PC-3 (cell line): ENCODE measurements around the gene RAB26. TPM values are rescaled to one million over a fixed set of nuclear protein-coding genes. Genes with fewer than 3 reads are reported as not detected.
A peak's percentile ranks its signal among the peaks of the same experiment; 100 is the strongest.

Experiments used
- ATAC-seq: fragments of 200-7000 bp; cut with Tn5 transposase; 2 replicates; pipeline ENCODE4 v1.9.1; 2020; ENCODE audit warnings: mild to moderate bottlenecking, moderate library complexity
- BruUV-seq: library from RNA; stranded (reverse); fragments of 400-500 nt; replicated peaks from 2 replicates; lab custom pipeline; 2021; lab: Mats Ljungman, UMichigan
- CTCF ChIA-PET: fragments of 300-600 bp; sonication (Branson Sonifier 250); formaldehyde crosslinking; loops from one replicate; lab custom pipeline; 2022; ENCODE audit warnings: antibody characterized with exemption; lab: Charles Lee
- POLR2A ChIA-PET: fragments of 300-600 bp; sonication (Branson Sonifier 250); formaldehyde crosslinking; loops from one replicate; lab custom pipeline; 2022; ENCODE audit warnings: antibody characterized with exemption; ENCODE audit not compliant: unreplicated experiment; lab: Charles Lee
- DNase-seq: peaks from one replicate; pipeline ENCODE4 v3.0.0-alpha.2; 2015
- H2AFZ ChIP-seq: fragments of 300-600 bp; sonication (generic); 2 replicates; pipeline ENCODE4 v1.6.0; 2016; ENCODE audit warnings: antibody characterized with exemption, low read length
- H3F3A ChIP-seq: fragments of 300-600 bp; sonication (generic); one replicate; pipeline ENCODE4 v1.6.0; 2017; ENCODE audit warnings: antibody characterized with exemption, low read length, control low read depth, mild to moderate bottlenecking; ENCODE audit not compliant: unreplicated experiment
- H3K27ac ChIP-seq: fragments of 300-600 bp; sonication (generic); 2 replicates; pipeline ENCODE4 v1.5.1; 2016; ENCODE audit warnings: mild to moderate bottlenecking, low read length
- H3K27me3 ChIP-seq: fragments of 300-600 bp; sonication (generic); 2 replicates; pipeline ENCODE4 v1.6.1; 2016; ENCODE audit warnings: low read length, mixed read lengths
- H3K36me3 ChIP-seq: fragments of 300-600 bp; sonication (generic); 2 replicates; pipeline ENCODE4 v1.6.1; 2016; ENCODE audit warnings: low read depth, mixed run types, low read length, mixed read lengths
- H3K4me1 ChIP-seq: fragments of 300-600 bp; sonication (generic); 2 replicates; pipeline ENCODE4 v1.5.1; 2016; ENCODE audit warnings: low read length; ENCODE audit not compliant: insufficient read depth
- H3K4me2 ChIP-seq: fragments of 300-600 bp; sonication (generic); 2 replicates; pipeline ENCODE4 v1.6.0; 2016; ENCODE audit warnings: low read length
- H3K4me3 ChIP-seq: fragments of 300-600 bp; sonication (generic); 2 replicates; pipeline ENCODE4 v1.5.1; 2016; ENCODE audit warnings: mild to moderate bottlenecking, low read length, mixed read lengths
- H3K79me2 ChIP-seq: fragments of 300-600 bp; sonication (generic); 2 replicates; pipeline ENCODE4 v1.6.1; 2017; ENCODE audit warnings: low read length, mixed read lengths
- H3K9ac ChIP-seq: fragments of 300-600 bp; sonication (generic); 2 replicates; pipeline ENCODE4 v1.6.0; 2016; ENCODE audit warnings: mild to moderate bottlenecking, low read length
- H3K9me2 ChIP-seq: fragments of 300-600 bp; sonication (generic); replicated peaks from 2 replicates; pipeline ENCODE4 v1.6.1; 2016; ENCODE audit warnings: mixed run types, low read length, mixed read lengths
- H3K9me3 ChIP-seq: fragments of 300-600 bp; sonication (generic); 2 replicates; pipeline ENCODE4 v1.6.1; 2016; ENCODE audit warnings: low read length, mixed read lengths
- H4K20me1 ChIP-seq: fragments of 300-600 bp; sonication (generic); 2 replicates; pipeline ENCODE4 v1.6.1; 2016; ENCODE audit warnings: low read length, mixed read lengths
- CTCF ChIP-seq: fragments of 300-600 bp; sonication (generic); conservative IDR thresholded peaks from 2 replicates; pipeline ENCODE4 v1.5.1; 2017; ENCODE audit warnings: antibody characterized with exemption, low read depth, mild to moderate bottlenecking, low read length
- EZH2 ChIP-seq: fragments of 300-600 bp; sonication (generic); IDR thresholded peaks from one replicate; pipeline ENCODE4 v1.6.1; 2017; ENCODE audit warnings: antibody characterized with exemption, mild to moderate bottlenecking, low read length; ENCODE audit not compliant: unreplicated experiment
- EZH2phosphoT487 ChIP-seq: fragments of 300-600 bp; sonication (generic); IDR thresholded peaks from 2 replicates; pipeline ENCODE4 v1.6.1; 2018; ENCODE audit warnings: mild to moderate bottlenecking, antibody characterized with exemption, low read length, borderline replicate concordance
- intact Hi-C: fragments of 100-400 bp; cut with micrococcal nuclease; formaldehyde crosslinking; loops from 2 replicates; pipeline ENCODE4 v1.9.0; 2023
- total RNA-seq: library from RNA; depleted of rRNA; stranded (reverse); fragments of >200 nt; gene quantifications from 2 replicates; pipeline ENCODE4 v1.2.3, GENCODE V29; 2014

The RAB26 gene
- total RNA-seq, 1 experiment from 2014 or later = 5.6 TPM

- intact Hi-C loops = no loop called here
- Histone ChIP-seq H3K27ac (no peak within 1 kb of the TSS), H3K9me2 (no peaks in the 10 kb centered on the region), H3K4me1 (peaks cover 12% of the 10 kb centered on the region; the same call in 1 of the 2 replicates), H2AFZ (peak within 1 kb of the TSS; percentile 34; the same call in 1 of the 2 replicates), H3K27me3 (no peaks in the 10 kb centered on the region), H4K20me1 (no peaks in the 10 kb centered on the region), H3K9ac (no peak within 1 kb of the TSS), H3K9me3 (no peaks in the 10 kb centered on the region), H3F3A (no peaks in the 10 kb centered on the region), H3K36me3 (no peaks in the 10 kb centered on the region), H3K4me2 (peak within 1 kb of the TSS; percentile 79), H3K4me3 (peak within 1 kb of the TSS; percentile 59), H3K79me2 (no peaks in the 10 kb centered on the region)
- BruUV-seq = no TSS peak
- DNase-seq (peak; percentile 14), ATAC-seq (peak; percentile 37)
- ChIA-PET POLR2A (no interaction called here), CTCF (interaction anchor here (0.7 kb wide), 1 partner anchor 10 kb away, joined by 4 read pairs; no protein-coding TSS in a partner anchor)
- no peak for TF ChIP-seq EZH2phosphoT487
- no peak for TF ChIP-seq EZH2
- no peak for TF ChIP-seq CTCF
These were observed 47.9 kb downstream of the RAB26 start, which contains the start of gene CASKIN1 for GRCh38 chr16:2196162-2196980. CASKIN1 (minus strand) TSS chr16:2196605; CDS start chr16:2196432, 173 bp downstream.

- POLR2A ChIA-PET = no interaction called here
- intact Hi-C loops = no loop called here
- no peak for ATAC-seq
These were observed 48.6 kb downstream of the RAB26 start for GRCh38 chr16:2196981-2197511.

More at GRCh38 chr16:2196981-2197511, 48.6 kb downstream of the RAB26 start:
- H3K4me1 ChIP-seq = peaks cover 12% of the 10 kb centered on the region; the same call in 1 of the 2 replicates
- no peak overlapping the region for H3K9ac ChIP-seq
- no peak overlapping the region for H2AFZ ChIP-seq
- no peak overlapping the region for H3K4me2 ChIP-seq
- no peaks in the 10 kb centered on the region for H3K9me2 ChIP-seq
- no peak for DNase-seq
- TF ChIP-seq CTCF = no peak
- TF ChIP-seq EZH2phosphoT487 = no peak
- no peak for TF ChIP-seq EZH2
- no peaks in the 10 kb centered on the region for H3F3A ChIP-seq
- no peaks in the 10 kb centered on the region for H3K79me2 ChIP-seq
- no peak overlapping the region for H3K27ac ChIP-seq
- no peaks in the 10 kb centered on the region for H3K27me3 ChIP-seq
- no peaks in the 10 kb centered on the region for H4K20me1 ChIP-seq
- H3K9me3 ChIP-seq = no peaks in the 10 kb centered on the region
- CTCF ChIA-PET = no interaction called here
- no peaks in the 10 kb centered on the region for H3K36me3 ChIP-seq
- no peak overlapping the region for H3K4me3 ChIP-seq
- no TSS peak for BruUV-seq
